IMR-90 (cell line): Measurements from ENCODE around the gene FAM118A.

Experiments
- BHLHE40 ChIP-seq: fragments of 150-350 bp; IDR thresholded peaks from 2 replicates; pipeline ENCODE4 v1.6.1; 2016; ENCODE audit warnings: mild to moderate bottlenecking, low read depth, low read length
- ELK1 ChIP-seq: fragments of 150-350 bp; IDR thresholded peaks from 2 replicates; pipeline ENCODE4 v1.6.1; 2016; ENCODE audit warnings: low read depth, mild to moderate bottlenecking, low read length, moderate library complexity, borderline replicate concordance
- RCOR1 ChIP-seq: IDR thresholded peaks from 2 replicates; pipeline ENCODE4 v1.6.1; 2012; ENCODE audit warnings: mild to moderate bottlenecking, low read length, improper control_type of control experiment; ENCODE audit not compliant: insufficient replicate concordance

- TF ChIP-seq ELK1 (no peak), RCOR1 (no peak), BHLHE40 (no peak)
Observed at GRCh38 chr22:45291931-45292290, 17.8 kb upstream of the FAM118A start.
